H9 (cell line): ENCODE data around the gene SLC27A1. TPM values are rescaled to one million over a fixed set of nuclear protein-coding genes. Genes with fewer than 3 reads are reported as not detected.

Source experiments
- DNase-seq: peaks from one replicate; pipeline ENCODE4 v3.0.0-alpha.2; 2017
- H2AFZ ChIP-seq: one replicate; pipeline ENCODE4 v1.6.1; 2013; ENCODE audit warnings: mild to moderate bottlenecking, low read length, control low read depth, moderate library complexity
- H2AK5ac ChIP-seq: 2 replicates; pipeline ENCODE4 v1.6.1; 2013; ENCODE audit warnings: low read length, control low read depth, mixed read lengths; ENCODE audit not compliant: insufficient read length
- H2BK120ac ChIP-seq: one replicate; pipeline ENCODE4 v1.6.1; 2013; ENCODE audit warnings: low read depth, mild to moderate bottlenecking, low read length, control low read depth, inconsistent platforms; ENCODE audit not compliant: poor library complexity, severe bottlenecking
- H2BK12ac ChIP-seq: 2 replicates; pipeline ENCODE4 v1.6.1; 2013; ENCODE audit warnings: low read length, control low read depth, mixed read lengths, low read depth; ENCODE audit not compliant: insufficient read length
- H2BK15ac ChIP-seq: 2 replicates; pipeline ENCODE4 v1.6.1; 2013; ENCODE audit warnings: low read depth, low read length, control low read depth
- H2BK20ac ChIP-seq: one replicate; pipeline ENCODE4 v1.6.1; 2013; ENCODE audit warnings: low read depth, mild to moderate bottlenecking, low read length, control low read depth, inconsistent platforms; ENCODE audit not compliant: poor library complexity, severe bottlenecking
- H2BK5ac ChIP-seq: 2 replicates; pipeline ENCODE4 v1.6.1; 2013; ENCODE audit warnings: low read length, control low read depth, mixed read lengths; ENCODE audit not compliant: insufficient read length
- H3K14ac ChIP-seq: 2 replicates; pipeline ENCODE4 v1.6.1; 2013; ENCODE audit warnings: low read length, control low read depth; ENCODE audit not compliant: insufficient read depth
- H3K18ac ChIP-seq: 2 replicates; pipeline ENCODE4 v1.6.1; 2013; ENCODE audit warnings: low read depth, mild to moderate bottlenecking, mixed read lengths, low read length, control low read depth; ENCODE audit not compliant: insufficient read length
- H3K23ac ChIP-seq: 2 replicates; pipeline ENCODE4 v1.6.1; 2013; ENCODE audit warnings: low read length, control low read depth, mixed read lengths, low read depth; ENCODE audit not compliant: insufficient read length
- H3K23me2 ChIP-seq: 2 replicates; pipeline ENCODE4 v1.6.1; 2013; ENCODE audit warnings: low read depth, mild to moderate bottlenecking, mixed read lengths, low read length, control low read depth; ENCODE audit not compliant: insufficient read length, poor library complexity, severe bottlenecking
- H3K27ac ChIP-seq: 2 replicates; pipeline ENCODE4 v1.5.1; 2013; ENCODE audit warnings: low read length, control low read depth, mixed read lengths, low read depth; ENCODE audit not compliant: insufficient read length
- H3K27me3 ChIP-seq: 2 replicates; pipeline ENCODE4 v1.6.1; 2013; ENCODE audit warnings: low read length, control low read depth, inconsistent platforms; ENCODE audit not compliant: insufficient read depth
- H3K4ac ChIP-seq: 2 replicates; pipeline ENCODE4 v1.6.1; 2013; ENCODE audit warnings: low read depth, mild to moderate bottlenecking, control low read depth, inconsistent platforms, low read length, moderate library complexity
- H3K4me1 ChIP-seq: 2 replicates; pipeline ENCODE4 v1.6.1; 2013; ENCODE audit warnings: low read length, control low read depth, inconsistent platforms; ENCODE audit not compliant: insufficient read depth
- H3K4me2 ChIP-seq: 2 replicates; pipeline ENCODE4 v1.6.1; 2013; ENCODE audit warnings: low read length, control low read depth, mixed read lengths; ENCODE audit not compliant: insufficient read length, insufficient read depth
- H3K56ac ChIP-seq: 2 replicates; pipeline ENCODE4 v1.6.1; 2013; ENCODE audit warnings: low read depth, mild to moderate bottlenecking, mixed read lengths, low read length, control low read depth; ENCODE audit not compliant: insufficient read length
- H3K79me1 ChIP-seq: 2 replicates; pipeline ENCODE4 v1.6.1; 2013; ENCODE audit warnings: low read depth, mild to moderate bottlenecking, moderate library complexity, low read length, control low read depth, inconsistent platforms; ENCODE audit not compliant: insufficient read depth, poor library complexity, severe bottlenecking
- H3K79me2 ChIP-seq: 2 replicates; pipeline ENCODE4 v1.6.1; 2013; ENCODE audit warnings: low read length, control low read depth, inconsistent platforms; ENCODE audit not compliant: insufficient read depth
- H3K9ac ChIP-seq: 2 replicates; pipeline ENCODE4 v1.6.1; 2013; ENCODE audit warnings: low read length, control low read depth, mixed read lengths; ENCODE audit not compliant: insufficient read length; ENCODE audit errors: extremely low read depth
- H3K9me3 ChIP-seq: one replicate; pipeline ENCODE4 v1.6.1; 2013; ENCODE audit warnings: low read depth, low read length, inconsistent platforms; ENCODE audit not compliant: control insufficient read depth
- H3T11ph ChIP-seq: one replicate; pipeline ENCODE4 v1.6.1; 2013; ENCODE audit warnings: mild to moderate bottlenecking, low read length, control low read depth, inconsistent platforms
- H4K20me1 ChIP-seq: one replicate; pipeline ENCODE4 v1.6.1; 2013; ENCODE audit not compliant: control insufficient read depth, insufficient read length, insufficient read depth
- H4K5ac ChIP-seq: 2 replicates; pipeline ENCODE4 v1.6.1; 2013; ENCODE audit warnings: low read depth, mild to moderate bottlenecking, mixed read lengths, low read length, control low read depth; ENCODE audit not compliant: insufficient read length
- H4K8ac ChIP-seq: replicated peaks from 2 replicates; pipeline ENCODE4 v1.6.1; 2013; ENCODE audit warnings: low read length, control low read depth, mixed read lengths, low read depth; ENCODE audit not compliant: insufficient read length
- H4K91ac ChIP-seq: 2 replicates; pipeline ENCODE4 v1.6.1; 2013; ENCODE audit warnings: low read depth, mild to moderate bottlenecking, moderate library complexity, mixed read lengths, low read length, control low read depth; ENCODE audit not compliant: insufficient read length
- H3K27ac Mint-ChIP-seq, 3 experiments: 2 replicates in 2 of 3; 3 replicates in 1 of 3; pipeline ENCODE4 v1.8.0; 2020 to 2021; ENCODE audit warnings: mixed read lengths in 3 of 3, mild to moderate bottlenecking in 1 of 3, moderate library complexity in 1 of 3
- H3K27me3 Mint-ChIP-seq: 2 replicates; pipeline ENCODE4 v1.8.0; 2021; ENCODE audit warnings: low read depth, mild to moderate bottlenecking, moderate library complexity, mixed read lengths
- H3K36me3 Mint-ChIP-seq, 3 experiments: 2 replicates in 2 of 3; 3 replicates in 1 of 3; pipeline ENCODE4 v1.8.0; 2020 to 2021; ENCODE audit warnings: low read depth in 3 of 3, mixed read lengths in 3 of 3; ENCODE audit not compliant: insufficient read depth in 1 of 3
- H3K4me1 Mint-ChIP-seq, 2 experiments: 2 replicates each; pipeline ENCODE4 v1.8.0; 2020; ENCODE audit warnings: mixed read lengths in 2 of 2
- H3K4me3 Mint-ChIP-seq, 2 experiments: 2 replicates in 1 of 2; 3 replicates in 1 of 2; pipeline ENCODE4 v1.8.0; 2020 to 2021; ENCODE audit warnings: mild to moderate bottlenecking in 2 of 2, mixed read lengths in 2 of 2, moderate library complexity in 1 of 2
- H3K9me3 Mint-ChIP-seq, 2 experiments: 2 replicates in 1 of 2; 3 replicates in 1 of 2; pipeline ENCODE4 v1.8.0; 2020; ENCODE audit warnings: mild to moderate bottlenecking in 2 of 2, mixed read lengths in 2 of 2, moderate library complexity in 1 of 2
- WGBS: extraction: QIAGEN DNeasy Blood & Tissue Kit; methylation state at CpG from one replicate; pipeline ENCODE4 v1.1.7; 2013; ENCODE audit warnings: missing lambda C conversion rate, low lambda C conversion rate, mixed read lengths; ENCODE audit not compliant: insufficient read length; ENCODE audit errors: extremely low coverage; 5-methylcytosine and 5-hydroxymethylcytosine counted together
- total RNA-seq: library from RNA; stranded (reverse); gene quantifications from 2 replicates; pipeline ENCODE4 v1.2.1, GENCODE V29; 2021
- TF ChIP-seq, protein P1 (sequence below): fragments of 200-600 bp; sonication (generic); conservative IDR thresholded peaks from 3 replicates; pipeline ENCODE4 v1.8.0; 2021; ENCODE audit warnings: antibody characterized with exemption, mild to moderate bottlenecking

The SLC27A1 gene
- total RNA-seq, 1 experiment from 2014 or later = 6.4 TPM

DNA sequence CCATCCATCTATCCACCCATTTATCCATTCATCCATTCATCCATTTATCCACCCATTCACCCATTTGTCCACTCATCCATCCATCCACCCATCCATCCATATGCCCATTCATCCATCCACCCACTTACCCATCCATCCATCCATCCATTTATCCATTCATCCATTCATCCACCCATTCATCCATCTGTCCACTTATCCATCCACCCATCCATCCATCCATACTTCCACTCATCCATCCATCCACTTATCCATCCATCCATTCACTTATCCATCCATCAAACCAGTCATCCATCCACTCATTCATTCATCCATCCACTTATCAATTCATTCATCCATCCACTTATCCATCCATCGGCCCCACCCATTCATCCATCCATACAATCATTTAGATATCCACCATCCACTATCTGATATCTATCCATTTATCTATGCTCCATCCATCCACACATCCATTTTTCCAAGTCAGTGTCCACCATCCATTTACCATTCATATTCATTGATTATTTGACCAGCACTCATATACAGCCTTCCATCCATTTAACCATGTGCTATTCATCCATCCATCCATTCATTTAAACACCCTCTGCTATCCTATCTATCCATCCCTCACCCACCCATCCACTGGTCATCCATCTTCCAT, 24.7 kb upstream of the SLC27A1 start:
- no peak overlapping the region for H3K4me3 Mint-ChIP-seq

More for the DNA sequence above, 24.7 kb upstream of the SLC27A1 start:
- Histone ChIP-seq H3K79me1 (no peaks in the 10 kb centered on the region), H2BK5ac (no peak overlapping the region), H3K27ac (no peak overlapping the region), H3K27me3 (peaks cover 3% of the 10 kb centered on the region; the same call in 1 of the 2 replicates), H3K79me2 (no peaks in the 10 kb centered on the region), H3K23ac (no peak overlapping the region), H2AK5ac (no peak overlapping the region), H3K18ac (no peak overlapping the region), H3K4ac (no peak overlapping the region), H3K23me2 (no peaks in the 10 kb centered on the region), H3K4me1 (no peaks in the 10 kb centered on the region), H4K8ac (no peak overlapping the region), H4K91ac (no peak overlapping the region), H3K9me3 (no peaks in the 10 kb centered on the region), H2BK20ac (no peak overlapping the region), H4K5ac (no peak overlapping the region), H2BK120ac (no peak overlapping the region), H3K56ac (no peak overlapping the region), H2BK15ac (no peak overlapping the region), H2AFZ (no peak overlapping the region), H3K14ac (no peak overlapping the region), H2BK12ac (no peak overlapping the region), H3K4me2 (no peak overlapping the region), H3T11ph (no peak overlapping the region), H3K9ac (no peak overlapping the region), H4K20me1 (no peaks in the 10 kb centered on the region)
- Mint-ChIP-seq H3K4me1 (peaks cover 2 to 5% of the 10 kb centered on the region in 2 experiments; a peak in 1 of 4 replicates), H3K27me3 (peaks cover 17% of the 10 kb centered on the region), H3K27ac (no peak overlapping the region), H3K9me3 (peaks cover 0 to 5% of the 10 kb centered on the region in 2 experiments; a peak in 3 of 5 replicates), H3K36me3 (peaks cover 0 to 6% (median 0%) of the 10 kb centered on the region in 3 experiments; a peak in 3 of 7 replicates)
- WGBS = 100% methylated on average over 1 of the region's 1 CpG
- no peak for DNase-seq
- TF ChIP-seq, protein P1, sequence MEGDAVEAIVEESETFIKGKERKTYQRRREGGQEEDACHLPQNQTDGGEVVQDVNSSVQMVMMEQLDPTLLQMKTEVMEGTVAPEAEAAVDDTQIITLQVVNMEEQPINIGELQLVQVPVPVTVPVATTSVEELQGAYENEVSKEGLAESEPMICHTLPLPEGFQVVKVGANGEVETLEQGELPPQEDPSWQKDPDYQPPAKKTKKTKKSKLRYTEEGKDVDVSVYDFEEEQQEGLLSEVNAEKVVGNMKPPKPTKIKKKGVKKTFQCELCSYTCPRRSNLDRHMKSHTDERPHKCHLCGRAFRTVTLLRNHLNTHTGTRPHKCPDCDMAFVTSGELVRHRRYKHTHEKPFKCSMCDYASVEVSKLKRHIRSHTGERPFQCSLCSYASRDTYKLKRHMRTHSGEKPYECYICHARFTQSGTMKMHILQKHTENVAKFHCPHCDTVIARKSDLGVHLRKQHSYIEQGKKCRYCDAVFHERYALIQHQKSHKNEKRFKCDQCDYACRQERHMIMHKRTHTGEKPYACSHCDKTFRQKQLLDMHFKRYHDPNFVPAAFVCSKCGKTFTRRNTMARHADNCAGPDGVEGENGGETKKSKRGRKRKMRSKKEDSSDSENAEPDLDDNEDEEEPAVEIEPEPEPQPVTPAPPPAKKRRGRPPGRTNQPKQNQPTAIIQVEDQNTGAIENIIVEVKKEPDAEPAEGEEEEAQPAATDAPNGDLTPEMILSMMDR = no peak
